ENCODE results near the gene GAL3ST3.

DNA sequence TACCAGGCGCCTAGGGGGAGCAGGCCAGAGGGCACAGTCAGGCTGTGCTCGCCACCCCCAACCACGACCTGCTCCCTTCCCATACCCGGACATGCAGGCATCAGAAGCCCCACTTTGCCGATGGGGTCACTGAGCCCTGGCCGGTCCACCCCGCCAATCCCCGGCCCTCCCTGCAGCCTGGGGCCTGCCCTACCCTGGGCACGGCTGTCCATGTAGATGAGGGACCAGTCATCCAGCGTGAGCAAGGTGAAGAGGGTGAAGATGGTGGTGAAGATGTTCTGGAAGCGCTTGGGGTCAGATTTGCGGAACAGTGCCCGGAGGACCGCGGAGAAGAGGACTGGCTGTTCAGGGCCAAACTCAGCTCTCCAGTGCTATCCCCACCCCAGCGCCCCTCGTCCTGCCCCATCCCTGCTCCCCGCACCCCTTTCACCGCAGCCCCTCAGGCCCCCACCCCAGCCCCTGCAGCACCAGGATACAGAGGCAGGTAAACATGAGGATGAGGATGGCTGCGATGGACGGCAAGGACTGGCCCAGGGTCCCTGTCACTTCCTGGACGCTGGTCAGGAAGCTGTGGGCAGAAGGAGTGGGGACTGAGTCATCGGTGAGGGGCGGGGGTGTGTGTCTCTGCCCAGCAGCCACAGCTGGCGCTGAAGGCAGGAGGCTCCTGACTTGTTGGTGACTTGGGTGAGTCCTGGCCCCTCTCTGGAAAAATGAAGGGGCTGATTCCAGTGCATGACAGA, 28.2 kb downstream of the GAL3ST3 start:
- TF ChIP-seq, protein P1, sequence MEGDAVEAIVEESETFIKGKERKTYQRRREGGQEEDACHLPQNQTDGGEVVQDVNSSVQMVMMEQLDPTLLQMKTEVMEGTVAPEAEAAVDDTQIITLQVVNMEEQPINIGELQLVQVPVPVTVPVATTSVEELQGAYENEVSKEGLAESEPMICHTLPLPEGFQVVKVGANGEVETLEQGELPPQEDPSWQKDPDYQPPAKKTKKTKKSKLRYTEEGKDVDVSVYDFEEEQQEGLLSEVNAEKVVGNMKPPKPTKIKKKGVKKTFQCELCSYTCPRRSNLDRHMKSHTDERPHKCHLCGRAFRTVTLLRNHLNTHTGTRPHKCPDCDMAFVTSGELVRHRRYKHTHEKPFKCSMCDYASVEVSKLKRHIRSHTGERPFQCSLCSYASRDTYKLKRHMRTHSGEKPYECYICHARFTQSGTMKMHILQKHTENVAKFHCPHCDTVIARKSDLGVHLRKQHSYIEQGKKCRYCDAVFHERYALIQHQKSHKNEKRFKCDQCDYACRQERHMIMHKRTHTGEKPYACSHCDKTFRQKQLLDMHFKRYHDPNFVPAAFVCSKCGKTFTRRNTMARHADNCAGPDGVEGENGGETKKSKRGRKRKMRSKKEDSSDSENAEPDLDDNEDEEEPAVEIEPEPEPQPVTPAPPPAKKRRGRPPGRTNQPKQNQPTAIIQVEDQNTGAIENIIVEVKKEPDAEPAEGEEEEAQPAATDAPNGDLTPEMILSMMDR (IDR thresholded peaks at IDR 0.05; ENCODE audit: low read length), result no peak
- no peak for TF ChIP-seq EZH2 (IDR thresholded peaks at IDR 0.05; ENCODE audit: borderline replicate concordance, low read length)

Measured in OCI-LY1 (cell line).